HG02852 (cell line): ENCODE results near the gene CCDC89.
"Not testable (repeated sequence)": the region's sequence is repeated elsewhere in the genome, so short reads cannot be mapped to it uniquely, and the experiment has no call there.

ENCODE experiments used
- ATAC-seq: cut with Tn5 transposase; IDR thresholded peaks from one replicate; pipeline ENCODE4 v1.9.1; 2021; ENCODE audit warnings: mild to moderate bottlenecking, moderate library complexity; ENCODE audit not compliant: unreplicated experiment

Gene CCDC89

GRCh38 chr11:85694385-85694980 lies 8.5 kb upstream of the CCDC89 start:
- no peak for ATAC-seq

DNA sequence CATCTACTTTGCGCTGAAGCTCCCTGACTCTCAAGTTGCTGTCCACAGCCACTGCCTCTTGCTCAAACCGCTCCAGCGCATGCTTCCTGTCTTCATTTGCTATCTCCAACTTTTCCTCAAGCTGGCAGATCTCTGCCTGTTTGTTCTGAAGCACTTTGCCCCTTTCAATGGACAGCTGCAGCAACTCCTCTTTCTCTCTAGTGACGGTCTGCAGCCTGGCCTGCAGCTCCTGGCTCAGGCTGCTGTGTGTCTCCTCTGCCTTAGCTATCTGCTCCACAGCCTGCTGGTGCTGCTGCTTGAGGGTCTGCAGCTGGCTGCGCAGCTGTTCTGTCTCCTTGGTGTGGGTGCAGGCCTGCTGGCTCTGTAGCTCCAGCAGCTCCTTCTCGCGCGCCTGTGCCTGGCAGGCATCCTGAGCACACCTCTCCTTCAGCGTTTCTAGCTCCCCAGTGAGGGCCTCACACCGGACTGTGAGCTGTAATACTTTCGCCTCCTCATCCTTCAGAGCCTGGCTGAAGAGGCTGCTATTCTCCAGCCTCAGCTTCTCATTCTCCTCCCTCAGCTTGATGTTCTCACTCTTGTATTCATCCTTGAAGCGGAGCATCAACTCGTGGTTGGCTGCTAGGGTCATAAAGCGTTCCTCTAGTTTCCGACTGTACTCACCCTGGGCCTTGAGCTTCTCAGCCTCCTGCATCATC lies 723 bp downstream of the CCDC89 start:
- no peak for ATAC-seq

GRCh38 chr11:85682330-85683305 lies 3.4 kb downstream of the CCDC89 start:
- peak; percentile 89 for ATAC-seq

DNA sequence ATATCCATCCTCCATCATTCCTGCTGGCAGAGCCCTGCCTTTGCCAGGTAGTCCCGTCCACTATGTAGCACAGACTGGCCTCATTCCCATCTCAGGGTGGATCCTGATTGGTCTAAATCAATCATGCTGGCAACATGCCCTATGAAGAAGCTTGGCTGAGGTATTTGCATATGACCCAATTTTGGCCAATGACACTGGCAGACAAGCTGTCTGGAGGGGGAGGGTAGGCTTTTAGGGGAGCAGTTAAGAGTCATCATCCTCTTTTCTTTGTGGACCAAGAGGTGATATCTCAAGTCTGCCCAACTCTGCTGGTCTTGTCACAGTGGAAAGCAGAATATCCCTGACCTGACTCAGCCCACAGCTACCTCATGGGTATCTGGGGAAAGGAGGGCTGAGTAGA lies 5.1 kb downstream of the CCDC89 start:
- ATAC-seq, result no peak

DNA sequence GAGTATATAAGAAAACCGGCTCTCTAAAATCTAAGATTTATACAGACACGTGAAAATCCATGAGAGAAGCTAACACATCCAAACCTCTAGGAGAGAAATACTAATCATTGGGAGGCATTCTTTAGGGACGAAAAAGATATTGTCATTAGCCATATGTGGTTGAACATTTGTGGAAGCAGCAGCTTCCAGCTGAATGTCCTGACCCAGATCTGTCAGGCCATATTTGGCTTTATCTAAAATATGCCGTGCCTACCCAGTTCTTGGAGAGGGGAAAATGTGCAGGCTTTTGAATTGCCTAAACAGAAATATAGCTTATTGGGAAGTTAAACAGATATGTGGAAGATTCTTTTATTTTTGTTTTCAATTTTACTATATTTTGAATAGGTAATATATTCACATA lies 6.4 kb downstream of the CCDC89 start:
- ATAC-seq, result no peak

DNA sequence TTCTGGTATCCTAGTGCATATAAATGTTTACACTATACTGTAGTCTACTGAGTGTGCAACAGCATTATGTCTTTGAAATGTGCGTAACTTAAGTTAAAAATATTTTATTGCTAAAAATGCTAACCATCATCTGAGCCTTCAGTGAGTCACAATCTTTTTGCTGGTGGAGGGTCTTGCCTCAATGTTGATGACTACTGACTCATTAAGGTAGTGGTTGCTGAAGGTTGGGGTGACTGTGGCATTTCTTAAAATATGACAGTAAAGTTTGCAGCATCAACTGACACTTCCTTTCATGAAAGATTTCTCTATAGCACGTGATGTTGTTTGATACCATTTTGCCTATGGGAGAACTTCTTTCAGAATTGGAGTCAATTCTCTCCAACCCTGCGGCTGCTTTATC lies 12.6 kb downstream of the CCDC89 start:
- ATAC-seq, result no peak

- no peak for ATAC-seq
Observed at GRCh38 chr11:85672105-85672902, 13.7 kb downstream of the CCDC89 start.

DNA sequence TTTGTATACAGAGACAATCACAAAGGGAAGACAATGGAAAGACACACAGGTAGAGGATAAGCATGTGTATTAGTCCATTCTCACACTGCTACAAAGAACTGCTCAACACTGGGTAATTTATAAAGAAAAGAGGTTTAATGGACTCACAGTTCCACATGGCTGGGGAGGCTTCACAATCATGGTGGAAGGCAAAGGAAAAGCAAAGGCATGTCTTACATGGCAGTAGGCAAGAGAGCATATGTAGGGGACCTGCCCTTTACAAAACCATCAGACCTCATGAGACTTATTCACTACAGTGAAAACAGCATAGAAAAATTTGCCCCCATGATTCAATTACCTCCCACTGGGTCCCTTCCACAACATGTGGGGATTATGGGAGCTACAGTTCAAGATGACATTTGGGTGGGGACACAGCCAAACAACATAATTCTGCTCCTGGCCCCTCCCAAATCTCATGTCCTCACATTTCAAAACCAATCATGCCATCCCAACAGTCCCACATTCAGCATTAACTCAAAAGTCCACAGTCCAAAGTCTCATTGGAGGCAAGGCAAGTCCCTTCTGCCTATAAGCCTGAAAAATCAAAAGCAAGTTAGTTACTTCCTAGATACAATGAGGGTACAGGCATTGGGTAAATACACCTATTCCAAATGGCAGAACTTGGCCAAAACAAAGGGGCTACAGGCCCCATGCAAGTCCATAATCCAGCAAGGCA lies 14.9 kb downstream of the CCDC89 start:
- ATAC-seq, result not testable (repeated sequence)

GRCh38 chr11:85668157-85668556 lies 17.8 kb downstream of the CCDC89 start:
- ATAC-seq, result no peak

- no peak for ATAC-seq
Observed at GRCh38 chr11:85666687-85667086, 19.3 kb downstream of the CCDC89 start.

DNA sequence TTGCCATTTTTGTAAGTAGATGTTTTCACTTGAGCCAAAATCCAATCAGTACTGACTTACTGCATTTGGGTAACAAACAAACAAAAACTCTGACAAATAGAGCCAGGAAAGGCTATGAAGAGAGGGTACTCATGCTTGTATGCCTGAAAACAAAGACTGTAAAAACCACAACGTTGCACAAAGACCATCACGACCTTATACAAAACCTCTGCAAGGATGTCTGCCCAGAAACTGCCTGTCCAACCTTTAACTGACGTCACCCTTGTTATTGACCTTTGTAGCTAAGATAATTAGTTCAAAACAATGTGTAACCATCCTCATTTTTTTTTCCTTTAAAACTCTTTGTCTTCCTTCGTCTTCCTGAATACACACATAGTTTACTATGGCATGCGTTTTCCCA lies 20.3 kb downstream of the CCDC89 start:
- no peak for ATAC-seq

GRCh38 chr11:85664615-85665481 lies 21.1 kb downstream of the CCDC89 start, which contains the start of gene CREBZF:
CREBZF (minus strand) TSS chr11:85665129; CDS start chr11:85664875, 254 bp downstream.
- peak; percentile 90 for ATAC-seq

- ATAC-seq, result peak; percentile 64
Observed at GRCh38 chr11:85663753-85664614, 22.0 kb downstream of the CCDC89 start.

- no peak for ATAC-seq
Observed at GRCh38 chr11:85663080-85663752, 22.8 kb downstream of the CCDC89 start.

GRCh38 chr11:85661972-85662664 lies 23.9 kb downstream of the CCDC89 start:
- no peak for ATAC-seq

GRCh38 chr11:85658180-85658579 lies 27.8 kb downstream of the CCDC89 start:
- no peak for ATAC-seq

GRCh38 chr11:85656777-85657176 lies 29.2 kb downstream of the CCDC89 start:
- ATAC-seq, result no peak
